PC-3 (cell line): Measurements from ENCODE around the gene OR2AJ1. TPM values are rescaled to one million over a fixed set of nuclear protein-coding genes. Genes with fewer than 3 reads are reported as not detected.

Experiments used
- ATAC-seq: fragments of 200-7000 bp; cut with Tn5 transposase; 2 replicates; pipeline ENCODE4 v1.9.1; 2020; ENCODE audit warnings: mild to moderate bottlenecking, moderate library complexity
- BruUV-seq: library from RNA; stranded (reverse); fragments of 400-500 nt; replicated peaks from 2 replicates; lab custom pipeline; 2021; lab: Mats Ljungman, UMichigan
- CTCF ChIA-PET: fragments of 300-600 bp; sonication (Branson Sonifier 250); formaldehyde crosslinking; loops from one replicate; lab custom pipeline; 2022; ENCODE audit warnings: antibody characterized with exemption; lab: Charles Lee
- POLR2A ChIA-PET: fragments of 300-600 bp; sonication (Branson Sonifier 250); formaldehyde crosslinking; loops from one replicate; lab custom pipeline; 2022; ENCODE audit warnings: antibody characterized with exemption; ENCODE audit not compliant: unreplicated experiment; lab: Charles Lee
- DNase-seq: peaks from one replicate; pipeline ENCODE4 v3.0.0-alpha.2; 2015
- H2AFZ ChIP-seq: fragments of 300-600 bp; sonication (generic); 2 replicates; pipeline ENCODE4 v1.6.0; 2016; ENCODE audit warnings: antibody characterized with exemption, low read length
- H3F3A ChIP-seq: fragments of 300-600 bp; sonication (generic); one replicate; pipeline ENCODE4 v1.6.0; 2017; ENCODE audit warnings: antibody characterized with exemption, low read length, control low read depth, mild to moderate bottlenecking; ENCODE audit not compliant: unreplicated experiment
- H3K27ac ChIP-seq: fragments of 300-600 bp; sonication (generic); 2 replicates; pipeline ENCODE4 v1.5.1; 2016; ENCODE audit warnings: mild to moderate bottlenecking, low read length
- H3K27me3 ChIP-seq: fragments of 300-600 bp; sonication (generic); 2 replicates; pipeline ENCODE4 v1.6.1; 2016; ENCODE audit warnings: low read length, mixed read lengths
- H3K36me3 ChIP-seq: fragments of 300-600 bp; sonication (generic); 2 replicates; pipeline ENCODE4 v1.6.1; 2016; ENCODE audit warnings: low read depth, mixed run types, low read length, mixed read lengths
- H3K4me1 ChIP-seq: fragments of 300-600 bp; sonication (generic); 2 replicates; pipeline ENCODE4 v1.5.1; 2016; ENCODE audit warnings: low read length; ENCODE audit not compliant: insufficient read depth
- H3K4me2 ChIP-seq: fragments of 300-600 bp; sonication (generic); 2 replicates; pipeline ENCODE4 v1.6.0; 2016; ENCODE audit warnings: low read length
- H3K4me3 ChIP-seq: fragments of 300-600 bp; sonication (generic); 2 replicates; pipeline ENCODE4 v1.5.1; 2016; ENCODE audit warnings: mild to moderate bottlenecking, low read length, mixed read lengths
- H3K79me2 ChIP-seq: fragments of 300-600 bp; sonication (generic); 2 replicates; pipeline ENCODE4 v1.6.1; 2017; ENCODE audit warnings: low read length, mixed read lengths
- H3K9ac ChIP-seq: fragments of 300-600 bp; sonication (generic); 2 replicates; pipeline ENCODE4 v1.6.0; 2016; ENCODE audit warnings: mild to moderate bottlenecking, low read length
- H3K9me2 ChIP-seq: fragments of 300-600 bp; sonication (generic); replicated peaks from 2 replicates; pipeline ENCODE4 v1.6.1; 2016; ENCODE audit warnings: mixed run types, low read length, mixed read lengths
- H3K9me3 ChIP-seq: fragments of 300-600 bp; sonication (generic); 2 replicates; pipeline ENCODE4 v1.6.1; 2016; ENCODE audit warnings: low read length, mixed read lengths
- H4K20me1 ChIP-seq: fragments of 300-600 bp; sonication (generic); 2 replicates; pipeline ENCODE4 v1.6.1; 2016; ENCODE audit warnings: low read length, mixed read lengths
- CTCF ChIP-seq: fragments of 300-600 bp; sonication (generic); conservative IDR thresholded peaks from 2 replicates; pipeline ENCODE4 v1.5.1; 2017; ENCODE audit warnings: antibody characterized with exemption, low read depth, mild to moderate bottlenecking, low read length
- EZH2 ChIP-seq: fragments of 300-600 bp; sonication (generic); IDR thresholded peaks from one replicate; pipeline ENCODE4 v1.6.1; 2017; ENCODE audit warnings: antibody characterized with exemption, mild to moderate bottlenecking, low read length; ENCODE audit not compliant: unreplicated experiment
- EZH2phosphoT487 ChIP-seq: fragments of 300-600 bp; sonication (generic); IDR thresholded peaks from 2 replicates; pipeline ENCODE4 v1.6.1; 2018; ENCODE audit warnings: mild to moderate bottlenecking, antibody characterized with exemption, low read length, borderline replicate concordance
- intact Hi-C: fragments of 100-400 bp; cut with micrococcal nuclease; formaldehyde crosslinking; loops from 2 replicates; pipeline ENCODE4 v1.9.0; 2023
- total RNA-seq: library from RNA; depleted of rRNA; stranded (reverse); fragments of >200 nt; gene quantifications from 2 replicates; pipeline ENCODE4 v1.2.3, GENCODE V29; 2014; rRNA removed

Gene OR2AJ1
- total RNA-seq, 1 experiment from 2014 or later: not detected

DNA sequence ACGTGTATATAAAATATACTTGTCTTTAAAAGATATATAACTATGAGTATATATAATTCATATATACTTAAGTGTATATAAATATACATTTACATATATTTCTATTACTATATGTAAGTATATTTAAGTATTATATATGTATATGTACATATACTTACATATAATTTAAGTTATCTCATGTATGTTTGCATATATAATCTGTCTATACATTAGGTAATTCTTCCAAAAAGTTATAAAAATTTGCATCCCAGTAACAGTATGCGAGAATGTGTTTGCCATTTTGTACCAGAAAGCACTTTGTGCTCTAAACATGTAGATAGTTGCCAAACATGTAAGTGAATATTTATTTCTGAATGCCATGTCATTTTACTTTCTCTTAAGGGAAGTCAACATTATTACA, 40.2 kb downstream of the OR2AJ1 start, which contains the start of gene OR2AK2:
TSS of gene OR2AK2 (plus strand) at position 301 of the 400 bp plus-strand sequence. CDS start 144 bp downstream, outside the sequence.
- no peaks in the 10 kb centered on the region for H3K9me2 ChIP-seq
- H3K27me3 ChIP-seq: no peaks in the 10 kb centered on the region
- DNase-seq: no peak
- H3K4me3 ChIP-seq: no peak within 1 kb of the TSS
- intact Hi-C loops: no loop called here
- no peaks in the 10 kb centered on the region for H3K79me2 ChIP-seq
- H3K4me1 ChIP-seq: peaks cover 11% of the 10 kb centered on the region
- no peak within 1 kb of the TSS for H3K4me2 ChIP-seq
- no TSS peak for BruUV-seq
- POLR2A ChIA-PET: no interaction called here
- no peak within 1 kb of the TSS for H3K27ac ChIP-seq
- no peak for TF ChIP-seq CTCF
- no peak for TF ChIP-seq EZH2
- no peak for TF ChIP-seq EZH2phosphoT487
- no peak within 1 kb of the TSS for H2AFZ ChIP-seq
- H3K36me3 ChIP-seq: no peaks in the 10 kb centered on the region
- H3F3A ChIP-seq: no peaks in the 10 kb centered on the region
- no peak within 1 kb of the TSS for H3K9ac ChIP-seq
- H4K20me1 ChIP-seq: no peaks in the 10 kb centered on the region
- no peak for ATAC-seq
- no peaks in the 10 kb centered on the region for H3K9me3 ChIP-seq
- CTCF ChIA-PET: no interaction called here

GRCh38 chr1:247966532-247967204, 42.0 kb downstream of the OR2AJ1 start:
- intact Hi-C loops: no loop called here

More at GRCh38 chr1:247966532-247967204, 42.0 kb downstream of the OR2AJ1 start:
- BruUV-seq: no TSS peak
- ATAC-seq (no peak), DNase-seq (no peak)
- Histone ChIP-seq H3K27me3 (no peaks in the 10 kb centered on the region), H3K9ac (no peak overlapping the region), H2AFZ (peak overlapping the region; percentile 16; the same call in 1 of the 2 replicates), H3K36me3 (no peaks in the 10 kb centered on the region), H3K79me2 (no peaks in the 10 kb centered on the region), H3K4me3 (no peak overlapping the region), H3K9me3 (no peaks in the 10 kb centered on the region), H4K20me1 (no peaks in the 10 kb centered on the region), H3F3A (no peaks in the 10 kb centered on the region), H3K27ac (no peak overlapping the region), H3K4me1 (peaks cover 6% of the 10 kb centered on the region), H3K9me2 (no peaks in the 10 kb centered on the region), H3K4me2 (peak overlapping the region; percentile 9; the same call in 1 of the 2 replicates)
- TF ChIP-seq EZH2phosphoT487 (no peak), CTCF (no peak), EZH2 (no peak)
- CTCF ChIA-PET: no interaction called here
- POLR2A ChIA-PET: no interaction called here

Other genes with a start within 250 kb of the OR2AJ1 start
- not detected in 2 replicates for gene OR13G1, start 245.2 kb upstream of the OR2AJ1 start, total RNA-seq
- gene OR6F1, start 208.2 kb upstream of the OR2AJ1 start, total RNA-seq: not detected in 2 replicates
- gene OR14K1, start 186.3 kb upstream of the OR2AJ1 start, total RNA-seq: not detected in 2 replicates
- not detected in 2 replicates for gene OR14A2, start 176.7 kb upstream of the OR2AJ1 start, total RNA-seq
- not detected in 2 replicates for gene OR1C1, start 164.3 kb upstream of the OR2AJ1 start, total RNA-seq
- gene OR14A16, start 100.8 kb upstream of the OR2AJ1 start, total RNA-seq: not detected in 2 replicates
- gene OR11L1, start 83.0 kb upstream of the OR2AJ1 start, total RNA-seq: not detected in 2 replicates
- 22.7 and 46.9 TPM in 2 replicates for gene TRIM58, start 67.7 kb upstream of the OR2AJ1 start, total RNA-seq
- 4.5 and 9.4 TPM in 2 replicates for gene OR2W3, start 29.3 kb upstream of the OR2AJ1 start, total RNA-seq
- gene OR2T8, start 4.6 kb upstream of the OR2AJ1 start, total RNA-seq: 0.26 TPM in 1 of 2 replicates, not detected in the other
- not detected in 2 replicates for gene OR2L8, start 24.0 kb downstream of the OR2AJ1 start, total RNA-seq
- 0.11 TPM in 1 of 2 replicates, not detected in the other for gene OR2AK2, start 40.3 kb downstream of the OR2AJ1 start, total RNA-seq
- gene OR2L5, start 88.8 kb downstream of the OR2AJ1 start, total RNA-seq: 0.07 and 0.35 TPM in 2 replicates
- gene OR2L2, start 105.2 kb downstream of the OR2AJ1 start, total RNA-seq: 0.06 TPM in 1 of 2 replicates, not detected in the other
- 0.15 TPM in 1 of 2 replicates, not detected in the other for gene OR2L3, start 121.9 kb downstream of the OR2AJ1 start, total RNA-seq
- gene OR2L13, start 170.3 kb downstream of the OR2AJ1 start, total RNA-seq: not detected in 2 replicates
- not detected in 2 replicates for gene OR2M5, start 220.3 kb downstream of the OR2AJ1 start, total RNA-seq
- gene OR2M2, start 249.9 kb downstream of the OR2AJ1 start, total RNA-seq: not detected in 2 replicates